ENCODE results near the gene C16orf87.

DNA sequence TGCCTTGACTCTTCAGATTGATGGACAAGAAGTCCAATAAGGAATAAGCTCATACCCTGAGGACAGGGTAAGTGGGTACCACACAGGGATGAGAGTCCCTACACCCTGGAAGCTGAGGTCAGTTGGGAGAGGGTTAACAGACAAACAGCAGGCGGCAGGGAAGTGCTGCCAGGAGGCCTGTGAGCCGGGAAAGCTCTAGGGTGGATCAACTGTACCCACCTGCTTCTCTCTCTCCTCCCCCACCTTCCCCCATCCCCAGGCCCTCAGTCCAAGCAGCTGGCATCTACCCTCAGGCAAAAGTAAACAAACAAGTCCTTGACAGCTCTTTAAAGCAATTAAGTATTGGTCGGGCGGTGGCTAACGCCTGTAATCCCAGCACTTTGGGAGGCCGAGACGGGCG lies 62.2 kb downstream of the C16orf87 start:
- TF ChIP-seq, protein P1, sequence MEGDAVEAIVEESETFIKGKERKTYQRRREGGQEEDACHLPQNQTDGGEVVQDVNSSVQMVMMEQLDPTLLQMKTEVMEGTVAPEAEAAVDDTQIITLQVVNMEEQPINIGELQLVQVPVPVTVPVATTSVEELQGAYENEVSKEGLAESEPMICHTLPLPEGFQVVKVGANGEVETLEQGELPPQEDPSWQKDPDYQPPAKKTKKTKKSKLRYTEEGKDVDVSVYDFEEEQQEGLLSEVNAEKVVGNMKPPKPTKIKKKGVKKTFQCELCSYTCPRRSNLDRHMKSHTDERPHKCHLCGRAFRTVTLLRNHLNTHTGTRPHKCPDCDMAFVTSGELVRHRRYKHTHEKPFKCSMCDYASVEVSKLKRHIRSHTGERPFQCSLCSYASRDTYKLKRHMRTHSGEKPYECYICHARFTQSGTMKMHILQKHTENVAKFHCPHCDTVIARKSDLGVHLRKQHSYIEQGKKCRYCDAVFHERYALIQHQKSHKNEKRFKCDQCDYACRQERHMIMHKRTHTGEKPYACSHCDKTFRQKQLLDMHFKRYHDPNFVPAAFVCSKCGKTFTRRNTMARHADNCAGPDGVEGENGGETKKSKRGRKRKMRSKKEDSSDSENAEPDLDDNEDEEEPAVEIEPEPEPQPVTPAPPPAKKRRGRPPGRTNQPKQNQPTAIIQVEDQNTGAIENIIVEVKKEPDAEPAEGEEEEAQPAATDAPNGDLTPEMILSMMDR (tag by site-specific recombination; IDR thresholded peaks at IDR 0.05): no peak
- TF ChIP-seq ZNF596 (tag by site-specific recombination; IDR thresholded peaks at IDR 0.05) (no peak), SALL2 (tag by site-specific recombination; IDR thresholded peaks at IDR 0.05; ENCODE audit: borderline replicate concordance) (no peak), ZNF37A (tag by site-specific recombination; IDR thresholded peaks at IDR 0.05) (no peak)
- TF ChIP-seq, protein P2, sequence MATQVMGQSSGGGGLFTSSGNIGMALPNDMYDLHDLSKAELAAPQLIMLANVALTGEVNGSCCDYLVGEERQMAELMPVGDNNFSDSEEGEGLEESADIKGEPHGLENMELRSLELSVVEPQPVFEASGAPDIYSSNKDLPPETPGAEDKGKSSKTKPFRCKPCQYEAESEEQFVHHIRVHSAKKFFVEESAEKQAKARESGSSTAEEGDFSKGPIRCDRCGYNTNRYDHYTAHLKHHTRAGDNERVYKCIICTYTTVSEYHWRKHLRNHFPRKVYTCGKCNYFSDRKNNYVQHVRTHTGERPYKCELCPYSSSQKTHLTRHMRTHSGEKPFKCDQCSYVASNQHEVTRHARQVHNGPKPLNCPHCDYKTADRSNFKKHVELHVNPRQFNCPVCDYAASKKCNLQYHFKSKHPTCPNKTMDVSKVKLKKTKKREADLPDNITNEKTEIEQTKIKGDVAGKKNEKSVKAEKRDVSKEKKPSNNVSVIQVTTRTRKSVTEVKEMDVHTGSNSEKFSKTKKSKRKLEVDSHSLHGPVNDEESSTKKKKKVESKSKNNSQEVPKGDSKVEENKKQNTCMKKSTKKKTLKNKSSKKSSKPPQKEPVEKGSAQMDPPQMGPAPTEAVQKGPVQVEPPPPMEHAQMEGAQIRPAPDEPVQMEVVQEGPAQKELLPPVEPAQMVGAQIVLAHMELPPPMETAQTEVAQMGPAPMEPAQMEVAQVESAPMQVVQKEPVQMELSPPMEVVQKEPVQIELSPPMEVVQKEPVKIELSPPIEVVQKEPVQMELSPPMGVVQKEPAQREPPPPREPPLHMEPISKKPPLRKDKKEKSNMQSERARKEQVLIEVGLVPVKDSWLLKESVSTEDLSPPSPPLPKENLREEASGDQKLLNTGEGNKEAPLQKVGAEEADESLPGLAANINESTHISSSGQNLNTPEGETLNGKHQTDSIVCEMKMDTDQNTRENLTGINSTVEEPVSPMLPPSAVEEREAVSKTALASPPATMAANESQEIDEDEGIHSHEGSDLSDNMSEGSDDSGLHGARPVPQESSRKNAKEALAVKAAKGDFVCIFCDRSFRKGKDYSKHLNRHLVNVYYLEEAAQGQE (tag by site-specific recombination; IDR thresholded peaks at IDR 0.05): no peak

Data from HEK293 (cell line).